Activated CD4-positive, alpha-beta T cell treated with anti-CD3 and anti-CD28 coated beads, Interleukin-2, Interleukin-6, amounts not matched to agents 100 ng/mL and 50 ng/mL, durations not matched to agents 16 hours and 8 hours (primary cell): ENCODE results near the gene BZW1.

Source experiments
- DNase-seq: peaks from one replicate; pipeline ENCODE4 v3.0.0-alpha.2; 2020

Gene BZW1

GRCh38 chr2:200811333-200812121, at the start of gene BZW1:
Gene BZW1 (plus strand): TSS chr2:200811910. CDS start chr2:200813218, 1,308 bp downstream.
- peak; percentile 99 for DNase-seq

- DNase-seq = no peak
These were observed 49.6 kb upstream of the BZW1 start for GRCh38 chr2:200762127-200762526.

GRCh38 chr2:200763422-200763821, 48.3 kb upstream of the BZW1 start:
- no peak for DNase-seq

- peak; percentile 77 for DNase-seq
These were observed 46.4 kb upstream of the BZW1 start for GRCh38 chr2:200765139-200765951.

GRCh38 chr2:200765995-200766660, 45.6 kb upstream of the BZW1 start:
- DNase-seq = no peak

- DNase-seq = no peak
These were observed 44.4 kb upstream of the BZW1 start for GRCh38 chr2:200767111-200767885.

- DNase-seq = no peak
These were observed 40.9 kb upstream of the BZW1 start for GRCh38 chr2:200770847-200771246.

GRCh38 chr2:200772620-200773019, 39.1 kb upstream of the BZW1 start:
- DNase-seq = no peak

- DNase-seq = no peak
These were observed 38.6 kb upstream of the BZW1 start for GRCh38 chr2:200773083-200773482.

- DNase-seq = no peak
These were observed 36.8 kb upstream of the BZW1 start for GRCh38 chr2:200774920-200775319.

GRCh38 chr2:200777275-200777674, 34.4 kb upstream of the BZW1 start:
- no peak for DNase-seq

GRCh38 chr2:200778038-200778437, 33.7 kb upstream of the BZW1 start:
- DNase-seq = no peak

GRCh38 chr2:200779214-200779613, 32.5 kb upstream of the BZW1 start:
- no peak for DNase-seq

- no peak for DNase-seq
These were observed 30.1 kb upstream of the BZW1 start for GRCh38 chr2:200781616-200782015.

- DNase-seq = no peak
These were observed 29.5 kb upstream of the BZW1 start for GRCh38 chr2:200782251-200782650.

- DNase-seq = no peak
These were observed 27.5 kb upstream of the BZW1 start for GRCh38 chr2:200784215-200784614.

GRCh38 chr2:200786423-200786822, 25.3 kb upstream of the BZW1 start:
- no peak for DNase-seq

GRCh38 chr2:200786826-200787225, 24.9 kb upstream of the BZW1 start:
- DNase-seq = peak; percentile 21

GRCh38 chr2:200787351-200788120, 24.2 kb upstream of the BZW1 start:
- DNase-seq = peak; percentile 60

- no peak for DNase-seq
These were observed 23.5 kb upstream of the BZW1 start for GRCh38 chr2:200788121-200788718.

GRCh38 chr2:200790185-200790584, 21.5 kb upstream of the BZW1 start:
- no peak for DNase-seq

- DNase-seq = no peak
These were observed 19.8 kb upstream of the BZW1 start for GRCh38 chr2:200791905-200792304.
